Measurements from ENCODE around the gene MORF4L1.

GRCh38 chr15:78929536-78930264 lies 57.0 kb downstream of the MORF4L1 start:
- TF ChIP-seq POLR2A (IDR thresholded peaks at IDR 0.05; ENCODE audit: low read length) (no peak), GATA1 (IDR thresholded peaks at IDR 0.05; ENCODE audit: low read depth, low read length) (no peak)
